CD14-positive monocyte (primary cell): Measurements from ENCODE around the gene ABHD16A. TPM values are rescaled to one million over a fixed set of nuclear protein-coding genes. Genes with fewer than 3 reads are reported as not detected.

Source experiments
- DNase-seq, 3 donors: peaks; one replicate each; pipeline ENCODE4 v3.0.0-alpha.2; 2011 to 2022
- H2AFZ ChIP-seq: 2 replicates; pipeline ENCODE4 v1.6.0; 2012; ENCODE audit warnings: mild to moderate bottlenecking, low read depth, low read length, inconsistent platforms; ENCODE audit not compliant: insufficient read depth, poor library complexity, severe bottlenecking
- H3K27ac ChIP-seq, 2 donors: 1 replicate in 1 of 2; 2 replicates in 1 of 2; pipeline ENCODE4 v1.5.1; 2012 to 2013; ENCODE audit warnings: low read length in 2 of 2, control low read depth in 1 of 2, inconsistent platforms in 1 of 2, low read depth in 1 of 2, mild to moderate bottlenecking in 1 of 2
- H3K27me3 ChIP-seq, 2 donors: one replicate each; pipeline versions ENCODE4 v1.6.0 to v1.6.1; 2011 to 2013; ENCODE audit warnings: low read length in 2 of 2; ENCODE audit not compliant: control insufficient read depth in 2 of 2, insufficient read depth in 2 of 2
- H3K36me3 ChIP-seq, 2 donors: replicated peaks in 1 of 2; 1 replicate in 1 of 2; 2 replicates in 1 of 2; pipeline versions ENCODE4 v1.5.1 to v1.6.1; 2012 to 2013; ENCODE audit warnings: low read length in 2 of 2, control low read depth in 1 of 2, inconsistent platforms in 1 of 2, mild to moderate bottlenecking in 1 of 2; ENCODE audit not compliant: insufficient read depth in 2 of 2, control insufficient read depth in 1 of 2
- H3K4me1 ChIP-seq, 2 donors: 1 replicate in 1 of 2; 2 replicates in 1 of 2; pipeline versions ENCODE4 v1.5.1 to v1.6.1; 2012 to 2013; ENCODE audit warnings: low read length in 2 of 2, control low read depth in 1 of 2, inconsistent platforms in 1 of 2, mild to moderate bottlenecking in 1 of 2, moderate library complexity in 1 of 2; ENCODE audit not compliant: insufficient read depth in 2 of 2, control insufficient read depth in 1 of 2
- H3K4me2 ChIP-seq: replicated peaks from 2 replicates; pipeline ENCODE3; 2012; ENCODE audit warnings: low read length, moderate library complexity, mild to moderate bottlenecking; ENCODE audit not compliant: poor library complexity, severe bottlenecking; ENCODE audit errors: extremely low read depth
- H3K4me3 ChIP-seq, 3 experiments: fragments of 200-600 bp in 1 of 3; sonication (generic) in 1 of 3; replicated peaks in 1 of 3; 1 replicate in 2 of 3; 2 replicates in 1 of 3; pipeline ENCODE4 v1.5.1; 2011 to 2013; ENCODE audit warnings: low read length in 3 of 3, mild to moderate bottlenecking in 3 of 3, control low read depth in 2 of 3, low read depth in 2 of 3, inconsistent platforms in 1 of 3, moderate library complexity in 1 of 3
- H3K79me2 ChIP-seq: 2 replicates; pipeline ENCODE4 v1.6.0; 2012; ENCODE audit warnings: mild to moderate bottlenecking, control low read depth, inconsistent platforms, low read length, moderate library complexity; ENCODE audit not compliant: insufficient read depth
- H3K9ac ChIP-seq: 2 replicates; pipeline ENCODE4 v1.6.0; 2017; ENCODE audit warnings: low read length, mild to moderate bottlenecking; ENCODE audit not compliant: insufficient read depth, poor library complexity, severe bottlenecking
- H3K9me3 ChIP-seq, 2 donors: replicated peaks in 1 of 2; 1 replicate in 1 of 2; 2 replicates in 1 of 2; pipeline versions ENCODE4 v1.5.1 to v1.6.1; 2012 to 2013; ENCODE audit warnings: low read length in 2 of 2, control low read depth in 1 of 2; ENCODE audit not compliant: control insufficient read depth in 1 of 2, insufficient read depth in 1 of 2
- H4K20me1 ChIP-seq: 2 replicates; pipeline ENCODE4 v1.6.0; 2012; ENCODE audit warnings: mild to moderate bottlenecking, low read length, control low read depth, moderate library complexity; ENCODE audit not compliant: insufficient read depth
- H3K27ac Mint-ChIP-seq, 7 donors: one replicate each; pipeline ENCODE4 v1.8.0; 2020; ENCODE audit warnings: mild to moderate bottlenecking in 7 of 7, mixed read lengths in 7 of 7, moderate library complexity in 6 of 7, inconsistent platforms in 2 of 7
- H3K27me3 Mint-ChIP-seq, 3 donors: one replicate each; pipeline ENCODE4 v1.8.0; 2021 to 2022; ENCODE audit warnings: low read depth in 3 of 3, mild to moderate bottlenecking in 3 of 3, mixed read lengths in 3 of 3, moderate library complexity in 3 of 3, inconsistent platforms in 1 of 3
- H3K36me3 Mint-ChIP-seq, 2 donors: one replicate each; pipeline ENCODE4 v1.8.0; 2020; ENCODE audit warnings: mixed read lengths in 2 of 2, inconsistent platforms in 1 of 2, mild to moderate bottlenecking in 1 of 2
- H3K4me1 Mint-ChIP-seq: one replicate; pipeline ENCODE4 v1.8.0; 2020; ENCODE audit warnings: mild to moderate bottlenecking, mixed read lengths
- H3K4me3 Mint-ChIP-seq, 2 donors: one replicate each; pipeline ENCODE4 v1.8.0; 2020; ENCODE audit warnings: mild to moderate bottlenecking in 2 of 2, mixed read lengths in 2 of 2, moderate library complexity in 1 of 2
- H3K9me3 Mint-ChIP-seq, 7 donors: one replicate each; pipeline ENCODE4 v1.8.0; 2020 to 2022; ENCODE audit warnings: mixed read lengths in 7 of 7, mild to moderate bottlenecking in 6 of 7, moderate library complexity in 6 of 7, inconsistent platforms in 2 of 7
- CTCF ChIP-seq: fragments of 200-600 bp; IDR thresholded peaks from one replicate; pipeline ENCODE4 v1.8.0; 2022; ENCODE audit warnings: antibody characterized with exemption, mild to moderate bottlenecking
- WGBS: methylation state at CpG from one replicate; pipeline ENCODE4 v1.1.5; 2013; ENCODE audit warnings: missing lambda C conversion rate; ENCODE audit not compliant: insufficient coverage; 5-methylcytosine and 5-hydroxymethylcytosine counted together
- intact Hi-C, 2 donors: fragments of 100-400 bp; cut with micrococcal nuclease; formaldehyde crosslinking; loops; one replicate each; pipeline versions ENCODE4 v1.15.0 to v1.15.1; 2023
- polyA plus RNA-seq, 3 donors: library from polyadenylated mRNA; depleted of rRNA in 1 of 3; unstranded in 2 of 3; stranded (reverse) in 1 of 3; fragments of 300-500 nt in 2 of 3; fragments of >200 nt in 1 of 3; fragmentation: Illumina TruSeq in 2 of 3; gene quantifications; 1 replicate in 2 of 3; 2 replicates in 1 of 3; pipeline ENCODE4 v1.2.3, GENCODE V29; 2012 to 2021

The ABHD16A gene
- polyA plus RNA-seq, 3 donors, result 53.0 to 122 (median 56.0) TPM

DNA sequence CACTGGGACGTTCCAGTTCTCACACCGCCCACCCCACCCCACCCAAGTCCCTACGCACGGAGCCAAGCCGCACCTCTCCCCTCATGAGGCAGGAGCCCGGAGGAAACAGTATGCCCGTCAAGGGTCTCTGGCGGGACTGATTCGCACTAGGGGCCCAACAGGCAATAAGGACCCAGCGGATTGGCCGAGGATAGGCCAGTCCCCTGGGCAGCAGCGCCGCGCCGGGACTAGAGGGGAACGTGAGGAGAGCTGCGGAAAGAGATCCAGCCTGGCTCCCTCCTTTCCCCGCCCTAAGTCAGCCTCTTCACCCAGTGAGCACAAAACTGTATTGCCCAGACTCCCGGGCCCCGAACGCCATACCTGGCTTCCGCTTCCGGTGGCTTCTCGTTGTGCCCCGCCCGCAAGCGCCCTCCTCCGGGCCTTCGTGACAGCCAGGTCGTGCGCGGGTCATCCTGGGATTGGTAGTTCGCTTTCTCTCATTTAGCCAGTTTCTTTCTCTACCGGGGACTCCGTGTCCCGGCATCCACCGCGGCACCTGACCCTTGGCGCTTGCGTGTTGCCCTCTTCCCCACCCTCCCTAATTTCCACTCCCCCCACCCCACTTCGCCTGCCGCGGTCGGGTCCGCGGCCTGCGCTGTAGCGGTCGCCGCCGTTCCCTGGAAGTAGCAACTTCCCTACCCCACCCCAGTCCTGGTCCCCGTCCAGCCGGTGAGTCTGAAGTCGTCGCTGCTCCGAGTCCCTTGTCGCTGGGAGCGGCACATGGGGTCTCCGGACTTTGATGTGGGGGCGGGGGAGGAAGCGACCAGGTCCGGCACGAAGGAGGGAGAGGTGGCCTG lies 37.4 kb downstream of the ABHD16A start, which contains the start of gene CSNK2B:
CSNK2B (plus strand) TSS at position 580 of the 836 bp plus-strand sequence. CDS start 752 bp downstream, outside the sequence.
- Histone ChIP-seq H3K27me3 (no peaks in the 10 kb centered on the region), H3K9ac (peak within 1 kb of the TSS; percentile 88), H3K4me1 (peaks cover 48 to 60% of the 10 kb centered on the region in 2 donors), H3K4me3 (peak within 1 kb of the TSS; percentile 87 to 94 (median 90)), H4K20me1 (peaks cover 6% of the 10 kb centered on the region), H3K36me3 (peaks cover 44 to 62% of the 10 kb centered on the region in 2 donors), H3K27ac (peak within 1 kb of the TSS; percentile 93 to 95), H3K9me3 (no peaks in the 10 kb centered on the region), H3K79me2 (peaks cover 72% of the 10 kb centered on the region), H2AFZ (peak within 1 kb of the TSS; percentile 81), H3K4me2 (peak within 1 kb of the TSS; percentile 97)
- H3K9me3 Mint-ChIP-seq, result no peaks in the 10 kb centered on the region
- H3K27me3 Mint-ChIP-seq, result peaks cover 0 to 1% (median 0%) of the 10 kb centered on the region in 3 donors
- DNase-seq, result peak; percentile 96 to 97 (median 96)
- under 1% methylated on average over 33 of the region's 63 CpGs for WGBS
- intact Hi-C loops, result loop anchor here (1.0 to 5.0 kb wide), 6 partner anchors 13 to 292 kb away; partner anchors contain the start of genes BAG6 (in 2 of the 2), ABHD16A (in 1 of the 2), CLIC1 (in 1 of the 2) and DDX39B (in 1 of the 2)
- peak within 1 kb of the TSS; percentile 96 to 98 (median 98) for H3K27ac Mint-ChIP-seq
- peaks cover 59 to 75% of the 10 kb centered on the region in 2 donors for H3K36me3 Mint-ChIP-seq
- TF ChIP-seq CTCF, result no peak
- H3K4me3 Mint-ChIP-seq, result peak within 1 kb of the TSS; percentile 93 to 98
- H3K4me1 Mint-ChIP-seq, result peaks cover 53% of the 10 kb centered on the region

- Histone ChIP-seq H3K27ac (peak within 1 kb of the TSS; percentile 93 to 95), H3K4me3 (peak within 1 kb of the TSS; percentile 87 to 94 (median 90)), H3K9me3 (no peaks in the 10 kb centered on the region), H3K27me3 (no peaks in the 10 kb centered on the region), H3K79me2 (peaks cover 80% of the 10 kb centered on the region), H3K36me3 (peaks cover 36 to 54% of the 10 kb centered on the region in 2 donors), H3K4me1 (peaks cover 51 to 65% of the 10 kb centered on the region in 2 donors), H4K20me1 (no peaks in the 10 kb centered on the region), H2AFZ (peak within 1 kb of the TSS; percentile 81), H3K9ac (peak within 1 kb of the TSS; percentile 88), H3K4me2 (peak within 1 kb of the TSS; percentile 97)
- Mint-ChIP-seq H3K9me3 (no peaks in the 10 kb centered on the region), H3K27me3 (peaks cover 0 to 1% (median 0%) of the 10 kb centered on the region in 3 donors), H3K4me3 (peak within 1 kb of the TSS; percentile 93 to 98), H3K4me1 (peaks cover 56% of the 10 kb centered on the region), H3K36me3 (peaks cover 51 to 68% of the 10 kb centered on the region in 2 donors), H3K27ac (peak within 1 kb of the TSS; percentile 96 to 98 (median 98))
- intact Hi-C loops, result loop anchor here (1.0 to 5.0 kb wide), 7 partner anchors 13 to 292 kb away; partner anchors contain the start of genes BAG6 (in 2 of the 2), ABHD16A (in 1 of the 2), ATP6V1G2 (in 1 of the 2) and CLIC1 (in 1 of the 2)
- no peak for TF ChIP-seq CTCF
- DNase-seq, result peak; percentile 92 to 95 (median 94)
- 0% methylated on average over 30 of the region's 39 CpGs for WGBS
These were observed 38.2 kb downstream of the ABHD16A start, which contains the start of gene GPANK1 for GRCh38 chr6:31664790-31665500. Gene GPANK1 (minus strand): TSS chr6:31664997. CDS start chr6:31664478, 519 bp downstream.
